Astrocyte of the spinal cord (primary cell): ENCODE data around the gene TMEM14B.
"Not testable (repeated sequence)": the region's sequence is repeated elsewhere in the genome, so short reads cannot be mapped to it uniquely, and the experiment has no call there.

ENCODE experiments used
- DNase-seq: peaks from one replicate; pipeline ENCODE4 v3.0.0; 2011; ENCODE audit warnings: low read depth, low spot score
- H3K4me3 ChIP-seq: 2 replicates; pipeline ENCODE4 v1.5.1; 2011; ENCODE audit warnings: low read depth, mild to moderate bottlenecking, low read length, moderate library complexity
- CTCF ChIP-seq: IDR thresholded peaks from 2 replicates; pipeline ENCODE4 v1.5.1; 2012; ENCODE audit warnings: low read depth, mild to moderate bottlenecking, low read length, inconsistent platforms
- in situ Hi-C: cut with HindIII; loops from 2 replicates; pipeline ENCODE4 v1.10.0; 2017; ENCODE audit warnings: low sequenced_read_pairs

TMEM14B gene

GRCh38 chr6:10730254-10730653 is 17.4 kb upstream of the TMEM14B start:
- no peak for TF ChIP-seq CTCF
- H3K4me3 ChIP-seq, result no peak overlapping the region
- in situ Hi-C loops, result no loop called here
- DNase-seq, result no peak

GRCh38 chr6:10733151-10733715 is 14.4 kb upstream of the TMEM14B start:
- H3K4me3 ChIP-seq, result no peak overlapping the region
- no peak for TF ChIP-seq CTCF
- peak; percentile 71 for DNase-seq
- in situ Hi-C loops, result no loop called here

- no peak for TF ChIP-seq CTCF
- H3K4me3 ChIP-seq, result no peak overlapping the region
- DNase-seq, result no peak
- in situ Hi-C loops, result no loop called here
These were observed 13.7 kb upstream of the TMEM14B start for GRCh38 chr6:10733863-10734262.

- no peak overlapping the region for H3K4me3 ChIP-seq
- in situ Hi-C loops, result no loop called here
- TF ChIP-seq CTCF, result no peak
- no peak for DNase-seq
These were observed 10.9 kb upstream of the TMEM14B start for GRCh38 chr6:10736731-10737130.

GRCh38 chr6:10740061-10740460 is 7.5 kb upstream of the TMEM14B start:
- in situ Hi-C loops, result no loop called here
- DNase-seq, result no peak
- no peak overlapping the region for H3K4me3 ChIP-seq
- TF ChIP-seq CTCF, result no peak

- H3K4me3 ChIP-seq, DNase-seq, in situ Hi-C loops: not testable (repeated sequence)
These were observed 6.0 kb upstream of the TMEM14B start for GRCh38 chr6:10741643-10742042.

- TF ChIP-seq CTCF, result no peak
- no peak for DNase-seq
- in situ Hi-C loops, result no loop called here
- no peak overlapping the region for H3K4me3 ChIP-seq
These were observed 5.4 kb upstream of the TMEM14B start for GRCh38 chr6:10742251-10742650.
